Amniotic epithelial cell (primary cell): ENCODE results near the gene GOLGA6B.
"Not testable (repeated sequence)": the region's sequence is repeated elsewhere in the genome, so short reads cannot be mapped to it uniquely, and the experiment has no call there.

Experiments
- DNase-seq: peaks from one replicate; pipeline ENCODE4 v3.0.0-alpha.2; 2010; ENCODE audit warnings: low read depth

GOLGA6B gene, protein sequence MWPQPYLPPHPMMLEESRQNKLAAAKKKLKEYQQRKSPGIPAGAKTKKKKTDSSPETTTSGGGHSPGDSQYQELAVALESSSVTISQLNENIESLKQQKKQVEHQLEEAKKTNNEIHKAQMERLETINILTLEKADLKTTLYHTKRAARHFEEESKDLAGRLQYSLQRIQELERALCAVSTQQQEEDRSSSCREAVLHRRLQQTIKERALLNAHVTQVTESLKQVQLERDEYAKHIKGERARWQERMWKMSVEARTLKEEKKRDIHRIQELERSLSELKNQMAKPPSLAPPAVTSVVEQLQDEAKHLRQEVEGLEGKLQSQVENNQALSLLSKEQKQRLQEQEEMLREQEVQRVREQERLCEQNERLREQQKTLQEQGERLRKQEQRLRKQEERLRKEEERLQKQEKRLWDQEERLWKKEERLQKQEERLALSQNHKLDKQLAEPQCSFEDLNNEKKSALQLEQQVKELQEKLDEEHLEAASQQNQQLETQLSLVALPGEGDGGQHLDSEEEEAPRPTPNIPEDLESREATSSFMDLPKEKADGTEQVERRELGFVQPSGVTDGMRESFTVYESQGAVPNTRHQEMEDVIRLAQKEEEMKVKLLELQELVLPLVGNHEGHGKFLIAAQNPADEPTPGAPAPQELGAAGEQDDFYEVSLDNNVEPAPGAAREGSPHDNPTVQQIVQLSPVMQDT

DNA sequence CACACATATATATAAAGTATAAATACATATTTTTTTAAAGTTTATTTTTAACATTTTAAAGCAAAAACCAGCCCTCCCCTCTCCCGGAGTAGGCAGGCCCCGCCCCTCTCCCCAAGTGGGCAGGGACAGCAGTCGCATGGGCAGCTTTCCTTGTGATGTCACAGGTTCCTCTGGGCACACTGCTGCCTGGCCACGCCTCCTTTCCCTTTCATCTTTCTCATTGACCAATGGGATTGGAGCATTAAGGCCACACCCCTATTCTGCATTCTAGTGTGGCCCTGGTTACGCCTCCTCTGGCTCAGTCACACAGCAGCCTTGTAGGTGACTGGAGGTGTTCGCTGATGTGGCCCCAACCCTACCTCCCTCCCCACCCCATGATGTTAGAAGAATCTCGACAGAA, at the start of gene GOLGA6B:
GOLGA6B (plus strand) TSS at position 301 of the 400 bp plus-strand sequence; CDS start at position 342, 41 bp downstream.
- not testable (repeated sequence) for DNase-seq

DNA sequence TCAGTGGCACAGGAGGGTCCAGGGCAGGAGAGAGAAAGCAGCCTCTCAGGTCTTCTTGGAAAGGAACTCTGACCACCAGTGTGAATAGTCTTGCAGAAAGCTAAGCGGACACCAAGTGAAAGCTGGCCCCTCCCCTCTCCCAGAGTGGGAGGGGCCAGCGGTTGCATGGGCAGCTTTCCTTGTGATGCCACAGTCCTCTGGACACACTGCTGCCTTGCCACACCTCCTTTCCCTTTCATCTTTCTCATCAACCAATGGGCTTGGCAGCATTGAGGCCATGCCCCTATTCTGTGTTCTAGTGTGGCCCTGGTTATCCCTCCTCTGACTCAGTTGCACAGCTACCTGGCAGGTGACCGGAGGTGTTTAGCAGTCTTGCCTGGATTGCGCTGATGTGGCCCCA, 49.7 kb upstream of the GOLGA6B start:
- peak; percentile 5 for DNase-seq

DNA sequence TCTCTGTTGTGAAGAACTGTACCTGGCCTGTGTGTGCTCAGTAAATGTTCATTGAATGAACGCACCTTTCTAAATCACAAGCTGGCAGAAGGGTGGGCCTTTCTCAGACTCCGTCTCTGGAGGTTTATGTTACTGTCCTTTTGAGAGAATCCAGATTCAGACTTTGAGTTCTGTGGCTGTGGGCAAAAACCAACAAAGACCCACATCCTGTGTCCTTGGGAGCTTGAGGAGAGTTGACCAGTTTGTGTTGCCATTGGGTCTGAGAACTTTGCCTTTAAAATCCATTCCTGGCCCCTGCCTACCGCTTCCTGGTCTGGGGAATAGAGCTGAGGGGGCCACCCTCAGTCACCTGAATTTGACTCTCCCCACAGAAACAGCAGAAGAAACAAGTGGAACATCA, 46.4 kb upstream of the GOLGA6B start:
- DNase-seq: not testable (repeated sequence)

DNA sequence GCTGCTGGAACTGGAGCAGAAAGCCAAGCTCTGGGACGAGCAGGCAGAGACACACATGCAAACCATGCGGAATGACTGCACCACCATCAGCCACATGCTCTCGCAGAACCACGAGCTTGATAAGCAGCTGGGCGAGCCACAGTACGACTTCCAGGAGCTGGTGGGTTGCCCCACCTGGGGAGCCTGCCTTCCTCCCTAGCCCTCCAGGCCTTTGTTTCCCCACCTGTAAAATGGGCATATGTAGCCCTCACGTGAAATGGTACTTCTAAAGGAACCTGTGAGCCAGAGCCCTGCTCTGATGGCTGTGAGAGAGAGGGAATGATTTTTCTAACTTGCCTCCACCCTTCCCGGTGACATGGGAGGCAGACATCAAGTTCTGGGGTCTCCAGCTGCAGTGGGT, 44.6 kb upstream of the GOLGA6B start:
- DNase-seq: no peak

DNA sequence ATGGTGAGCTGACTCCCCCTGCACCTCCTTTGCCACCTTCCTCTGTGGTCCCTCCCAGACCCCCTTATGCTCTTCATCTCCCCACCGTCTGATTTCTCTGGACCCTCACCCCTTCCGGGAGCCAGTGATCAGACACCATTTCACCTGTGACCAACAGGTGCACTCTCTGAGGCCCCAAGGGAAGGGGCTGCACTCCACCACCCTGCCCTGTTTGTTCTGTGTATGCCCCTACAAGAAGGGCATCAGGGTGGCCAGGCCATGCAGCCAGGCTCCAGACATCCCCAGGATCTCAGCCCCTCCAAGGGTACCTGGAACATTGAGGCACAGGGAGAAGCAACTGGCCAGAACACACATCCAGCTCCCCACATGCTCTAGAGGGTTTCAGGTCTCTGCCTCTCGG, 42.2 kb upstream of the GOLGA6B start:
- not testable (repeated sequence) for DNase-seq

DNA sequence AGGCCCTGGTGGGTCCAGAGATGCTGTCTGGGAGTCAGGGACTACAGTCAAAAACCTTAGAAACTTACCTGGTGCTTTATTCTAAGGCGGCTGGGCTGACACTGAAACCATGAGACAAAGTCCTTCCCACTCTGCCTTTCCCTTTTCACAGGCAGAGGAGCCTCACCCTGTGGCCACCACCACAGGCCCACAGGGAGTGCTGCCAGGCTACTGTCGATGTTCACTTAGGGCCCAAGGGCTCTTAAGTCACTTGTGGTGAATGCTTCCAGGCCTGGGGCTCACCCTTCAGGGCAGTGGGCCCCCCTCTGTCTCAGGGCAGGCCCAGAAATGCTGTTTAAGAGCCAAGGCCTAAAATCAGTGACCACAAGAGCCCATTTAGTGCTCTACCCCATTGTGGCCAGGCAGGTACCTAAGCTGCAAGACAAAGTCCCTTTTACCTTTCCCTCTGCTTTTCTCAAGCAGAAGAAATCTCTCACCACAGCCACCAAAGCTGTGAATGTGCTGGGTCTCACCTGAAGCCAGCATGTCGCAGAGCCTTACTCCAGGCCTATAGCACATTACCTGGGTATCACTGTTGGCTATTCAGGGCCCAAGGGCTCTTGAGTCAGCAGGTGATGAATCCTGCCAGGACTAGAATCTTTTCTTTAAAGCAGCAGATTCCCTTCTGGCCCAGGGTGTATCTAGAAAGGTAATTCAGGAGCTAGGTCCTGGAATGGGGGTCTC, 39.5 kb upstream of the GOLGA6B start:
- no peak for DNase-seq

DNA sequence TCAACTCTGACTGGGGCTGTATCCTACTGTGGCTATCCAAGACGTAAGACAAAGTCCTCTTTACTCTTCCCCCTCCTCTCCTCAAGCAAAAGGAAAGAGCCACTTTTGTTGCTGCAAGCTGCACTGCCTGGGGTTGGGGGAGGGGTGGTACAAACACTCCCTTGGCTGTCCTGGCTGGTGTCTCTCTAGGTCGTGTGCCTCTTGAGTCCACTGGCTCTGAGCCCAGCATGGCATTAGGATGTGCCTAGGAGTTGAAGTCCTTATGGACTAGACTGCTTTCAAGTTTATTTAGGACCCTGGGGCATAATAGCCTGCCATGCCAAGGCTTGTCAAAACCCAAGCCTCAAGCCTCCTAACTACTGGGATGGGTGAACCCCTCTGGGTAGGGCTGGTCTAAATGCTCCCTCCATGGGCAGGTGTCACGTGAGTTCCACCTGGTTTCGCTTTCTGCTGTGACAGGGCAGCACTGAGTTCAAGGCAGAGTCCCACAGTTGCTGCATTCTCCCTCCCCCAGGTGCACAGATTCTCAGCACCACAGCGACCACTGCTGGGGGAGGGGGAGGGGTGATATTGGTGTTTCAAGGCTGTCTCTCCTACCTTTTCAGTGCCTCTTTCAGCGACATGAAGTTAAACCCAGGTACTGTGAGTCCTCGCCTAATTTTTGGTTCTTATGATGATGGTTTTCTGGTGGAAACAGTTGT, 38.8 kb upstream of the GOLGA6B start:
- DNase-seq: not testable (repeated sequence)

DNA sequence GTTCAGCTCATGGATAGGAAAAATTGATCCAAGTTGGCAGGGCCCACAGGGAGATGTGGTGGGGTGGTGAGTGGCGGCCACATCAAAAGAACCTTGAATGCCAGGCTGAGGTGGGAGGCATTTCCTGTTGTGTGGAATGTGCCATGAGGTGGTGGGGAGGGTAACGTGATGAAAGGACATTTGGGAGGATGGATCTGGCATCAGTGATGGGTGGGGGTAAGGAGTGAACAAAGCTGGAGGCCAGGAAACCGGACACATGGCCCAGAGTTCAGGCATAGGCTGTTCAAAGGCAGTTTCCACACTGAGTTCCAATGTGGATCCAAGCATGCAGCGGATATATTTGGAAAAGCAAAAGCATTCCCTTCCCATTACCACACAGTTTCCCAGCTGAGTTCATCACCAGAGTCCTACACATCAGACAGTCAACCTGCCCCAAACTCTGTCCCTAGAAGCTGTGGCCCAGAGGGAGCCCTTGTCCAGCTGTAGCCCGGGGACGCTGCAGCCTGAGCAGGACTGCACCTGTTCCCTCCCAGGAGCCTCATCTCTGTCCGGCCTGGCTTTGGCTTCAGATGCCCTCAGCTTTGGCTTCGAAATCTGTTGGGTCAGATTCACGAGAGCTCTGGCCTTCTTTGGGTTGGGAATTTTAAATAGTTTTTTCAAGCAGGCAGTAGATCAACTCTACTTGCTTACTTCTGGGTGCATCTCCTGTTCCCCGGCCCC, 37.8 kb upstream of the GOLGA6B start:
- DNase-seq: no peak

DNA sequence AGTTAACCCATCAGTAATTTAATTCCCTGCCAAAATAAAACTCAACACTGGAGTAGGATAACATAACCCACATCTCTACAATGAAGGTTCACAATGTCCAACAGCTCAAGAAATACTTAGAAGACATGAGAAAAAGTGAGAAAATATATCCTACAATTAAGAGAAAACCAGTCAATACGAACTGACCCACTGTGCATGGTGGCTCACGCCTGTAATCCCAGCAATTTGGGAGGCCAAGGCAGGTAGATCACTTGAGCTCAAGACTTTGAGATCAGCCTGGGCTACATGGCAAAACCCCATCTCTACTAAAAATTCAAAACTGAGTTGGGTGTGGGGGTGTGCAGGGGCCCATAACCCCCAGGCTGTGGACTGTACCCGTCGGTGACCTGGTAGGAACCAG, 30.6 kb upstream of the GOLGA6B start:
- not testable (repeated sequence) for DNase-seq

DNA sequence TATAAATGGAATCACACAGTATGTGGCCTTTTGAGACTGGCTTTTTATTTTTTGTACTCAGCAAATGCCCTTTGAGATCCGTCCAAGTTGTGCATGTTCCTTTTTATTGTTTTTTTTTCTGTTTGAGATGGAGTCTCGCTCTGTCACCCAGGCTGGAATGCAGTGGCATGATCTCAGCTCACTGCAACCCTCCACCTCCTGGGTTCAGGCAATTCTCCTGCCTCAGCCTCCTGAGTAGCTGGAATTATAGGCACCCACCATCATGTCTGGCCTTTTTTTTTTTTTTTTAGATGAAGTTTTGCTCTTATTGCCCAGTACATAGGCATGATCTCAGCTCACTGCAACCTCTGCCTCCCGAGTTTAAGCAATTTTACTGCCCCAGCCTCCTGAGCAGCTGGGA, 28.3 kb upstream of the GOLGA6B start:
- not testable (repeated sequence) for DNase-seq

DNA sequence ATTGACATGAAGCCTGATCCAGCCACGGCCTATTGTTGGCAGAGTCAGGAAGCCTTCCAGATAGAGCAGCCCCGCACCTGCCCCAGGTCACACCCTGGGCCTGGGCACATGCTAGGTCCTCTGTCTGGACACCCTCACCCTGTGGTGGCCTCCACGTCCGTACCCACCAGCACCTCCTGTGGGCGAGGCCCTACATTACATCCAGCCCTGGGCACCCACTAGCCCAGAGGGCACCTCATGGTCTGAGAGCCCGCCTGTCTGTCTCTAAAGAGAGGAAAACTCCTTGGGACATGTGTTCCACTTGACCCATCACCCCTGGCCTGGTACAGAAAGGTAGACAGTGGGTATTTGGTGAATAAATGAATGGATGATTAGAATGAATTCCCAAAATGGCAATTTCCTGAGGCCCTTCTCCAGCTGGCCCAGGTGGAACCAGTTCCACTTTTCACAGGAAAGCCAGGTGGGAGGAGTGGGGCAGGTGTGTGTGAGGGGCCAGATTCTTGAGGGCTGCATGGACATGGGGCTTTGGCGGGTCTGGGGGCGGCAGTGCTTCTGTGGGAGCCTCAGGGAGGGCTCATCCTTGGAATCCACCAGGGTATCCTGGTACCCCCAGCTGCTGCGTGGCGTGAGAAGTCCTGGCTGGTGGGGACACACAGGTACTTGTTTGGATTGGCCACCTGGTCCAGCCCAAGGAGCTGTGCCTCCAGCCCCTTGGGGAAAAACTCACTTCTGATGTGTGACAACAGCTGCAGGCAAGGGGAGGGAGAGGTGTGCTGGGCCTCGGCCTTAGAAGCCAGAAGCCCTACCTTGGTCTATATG, 26.0 kb upstream of the GOLGA6B start:
- not testable (repeated sequence) for DNase-seq

DNA sequence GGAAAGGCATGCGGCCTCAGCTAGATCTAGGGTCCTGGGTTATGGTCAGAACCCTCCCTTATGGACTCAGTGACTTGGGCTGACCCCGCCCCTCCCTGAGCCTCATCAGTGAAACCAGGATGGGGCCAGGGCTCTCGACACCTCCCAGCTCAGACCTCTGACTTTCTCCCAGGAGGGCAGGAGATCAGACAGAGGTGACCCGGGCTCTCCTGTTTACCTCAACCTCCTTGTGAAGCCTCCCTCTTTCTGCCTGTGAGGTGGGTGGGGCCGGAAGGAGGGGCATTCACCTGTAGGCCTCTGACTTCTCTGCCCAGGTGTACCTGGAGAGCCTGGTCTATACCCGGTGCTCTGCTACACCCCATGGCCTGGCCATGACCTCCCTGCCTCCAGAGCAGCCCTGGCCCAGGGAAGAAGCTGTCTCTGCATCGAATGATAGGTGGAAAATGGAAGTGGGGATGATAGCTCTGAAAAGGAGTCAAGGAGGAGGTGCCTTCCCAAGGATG, 25.4 kb upstream of the GOLGA6B start:
- not testable (repeated sequence) for DNase-seq

DNA sequence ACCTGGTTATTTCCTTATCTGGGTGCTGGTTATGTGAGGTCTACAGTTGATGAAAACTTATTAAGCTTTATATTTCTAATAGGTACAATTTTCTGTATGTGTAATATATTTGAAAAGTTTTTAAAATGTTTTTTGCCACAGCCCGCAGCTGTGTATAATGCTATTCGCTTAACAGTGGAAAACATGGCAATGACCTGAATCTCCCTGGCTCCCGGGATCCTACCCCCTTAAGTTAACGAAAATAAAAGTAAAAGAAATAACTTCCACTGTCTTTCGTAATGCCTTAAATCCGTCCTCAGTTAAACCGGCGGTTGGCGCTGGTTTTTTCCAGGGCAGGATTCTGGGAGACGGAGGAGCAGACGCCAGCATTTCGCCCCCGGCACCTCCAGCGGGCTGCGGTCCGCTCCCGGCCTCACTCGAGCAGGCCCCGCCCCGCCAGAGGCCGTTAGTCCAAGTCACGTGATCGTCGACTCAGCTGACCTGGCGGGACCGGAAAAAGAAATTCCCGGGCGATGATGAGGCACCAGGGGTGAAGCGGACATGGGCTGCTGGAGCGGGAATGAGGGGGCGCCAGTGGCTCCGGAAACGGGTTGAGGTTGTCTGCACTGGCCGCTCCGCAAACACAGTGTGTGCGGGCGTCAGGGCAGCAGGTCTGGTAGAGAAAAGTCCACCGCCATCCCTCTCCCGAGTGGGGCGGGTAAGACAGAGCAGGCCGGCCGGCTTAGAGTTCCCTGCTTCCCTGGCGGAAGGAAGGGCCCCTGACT, 17.8 kb upstream of the GOLGA6B start:
- DNase-seq: peak; percentile 74

DNA sequence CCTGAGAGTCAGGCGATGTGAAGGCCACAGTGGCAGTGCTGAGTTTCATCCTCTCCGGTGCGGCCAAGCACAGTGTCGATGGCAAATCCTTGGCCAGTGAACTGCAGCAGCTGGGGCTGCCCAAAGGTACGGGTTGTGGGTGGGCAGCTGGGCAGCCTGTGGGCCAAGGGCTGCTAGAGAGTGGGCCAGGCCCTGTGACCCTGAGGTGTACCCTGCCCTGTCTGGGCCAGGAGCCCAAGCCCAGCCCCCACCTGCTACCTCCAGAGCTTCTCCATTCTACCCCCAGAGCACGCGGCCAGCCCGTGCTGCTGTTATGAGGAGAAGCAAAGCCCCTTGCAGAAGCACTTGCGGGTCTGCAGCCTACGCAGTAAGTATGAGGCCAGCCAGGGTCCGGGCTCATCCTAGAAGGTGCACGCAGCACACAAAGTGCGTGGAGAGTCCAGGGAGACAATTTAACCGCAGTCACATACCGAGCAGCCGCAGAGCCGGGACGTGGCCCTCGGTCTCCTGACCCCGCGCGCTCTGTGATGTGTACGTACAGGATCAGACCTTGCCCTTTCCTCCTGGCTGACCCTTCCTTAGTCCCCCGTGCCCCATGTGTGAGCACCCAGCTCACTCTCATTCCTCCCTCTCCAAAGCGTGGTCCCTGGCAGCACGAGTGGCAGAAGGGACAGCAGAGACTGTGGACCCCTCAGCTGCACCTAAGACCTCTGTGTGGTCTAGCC, 14.6 kb upstream of the GOLGA6B start:
- not testable (repeated sequence) for DNase-seq

DNA sequence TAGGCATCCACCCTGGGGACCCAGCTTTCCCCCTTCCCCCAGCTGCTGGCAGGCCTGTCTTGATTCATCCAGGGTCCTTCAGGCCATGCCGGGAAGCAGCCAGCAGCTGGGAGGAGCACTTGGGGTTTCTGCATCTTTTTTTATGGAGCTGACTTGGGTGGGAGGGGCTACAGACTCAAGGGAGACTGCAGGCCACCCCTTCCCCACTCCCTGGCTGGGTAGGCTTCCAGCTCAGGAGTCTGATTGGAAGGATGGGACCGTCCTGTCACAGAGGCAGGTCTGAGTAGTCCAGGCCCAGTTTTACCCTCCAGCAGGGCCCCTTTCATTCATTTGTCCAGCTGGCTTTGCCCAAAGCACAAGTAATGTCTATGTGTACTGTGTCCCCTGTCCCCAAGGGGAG, 12.2 kb upstream of the GOLGA6B start:
- DNase-seq: not testable (repeated sequence)

DNA sequence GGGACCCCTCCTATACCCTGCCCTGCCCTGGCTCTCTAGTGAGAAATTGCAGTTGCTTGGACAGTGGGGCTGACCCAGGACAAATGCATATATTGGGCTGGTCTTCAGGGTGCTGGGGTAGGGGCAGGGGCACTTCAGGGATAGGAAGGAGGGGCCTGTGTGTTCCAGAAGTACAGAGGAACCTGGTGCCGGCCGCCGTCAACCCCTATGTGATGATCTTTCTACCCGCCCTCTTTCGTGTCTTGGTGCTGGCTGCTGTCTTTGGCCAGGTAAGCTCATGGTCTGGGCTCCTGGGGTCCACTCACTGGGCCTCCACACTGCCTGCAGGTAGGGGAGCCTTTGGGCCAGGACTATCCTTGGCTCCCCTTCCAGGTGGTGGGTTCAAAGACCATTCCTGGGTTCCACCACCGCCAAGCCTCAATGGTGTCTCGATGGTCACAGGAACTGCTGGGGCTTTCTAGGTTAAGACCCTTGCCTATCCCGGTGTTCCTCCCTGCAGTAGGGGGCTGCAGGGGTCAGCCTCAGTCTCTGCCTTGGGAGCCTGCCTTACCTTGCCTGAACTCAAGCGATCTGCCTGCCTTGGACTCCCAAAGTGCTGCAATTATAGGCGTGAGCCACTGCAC, 5.8 kb upstream of the GOLGA6B start:
- not testable (repeated sequence) for DNase-seq

DNA sequence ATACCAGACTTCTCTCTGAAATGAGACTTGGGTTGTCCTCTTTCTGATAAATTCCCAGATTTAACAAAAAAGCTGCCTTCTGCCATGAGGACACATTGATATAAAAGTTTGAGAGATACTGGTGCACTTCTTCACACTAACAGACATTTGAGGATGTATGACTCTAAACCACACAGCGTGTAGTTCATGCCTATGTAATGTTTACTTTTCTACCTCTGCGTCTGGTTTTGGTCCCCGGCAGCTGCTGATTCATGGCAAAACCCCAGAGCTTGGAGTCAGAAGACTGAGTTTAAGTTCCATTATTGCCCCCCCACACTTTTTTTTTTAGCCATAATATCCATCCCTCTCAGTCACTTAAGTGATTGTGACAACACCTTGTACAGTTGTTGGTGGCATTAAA, 1.5 kb downstream of the GOLGA6B start:
- not testable (repeated sequence) for DNase-seq

DNA sequence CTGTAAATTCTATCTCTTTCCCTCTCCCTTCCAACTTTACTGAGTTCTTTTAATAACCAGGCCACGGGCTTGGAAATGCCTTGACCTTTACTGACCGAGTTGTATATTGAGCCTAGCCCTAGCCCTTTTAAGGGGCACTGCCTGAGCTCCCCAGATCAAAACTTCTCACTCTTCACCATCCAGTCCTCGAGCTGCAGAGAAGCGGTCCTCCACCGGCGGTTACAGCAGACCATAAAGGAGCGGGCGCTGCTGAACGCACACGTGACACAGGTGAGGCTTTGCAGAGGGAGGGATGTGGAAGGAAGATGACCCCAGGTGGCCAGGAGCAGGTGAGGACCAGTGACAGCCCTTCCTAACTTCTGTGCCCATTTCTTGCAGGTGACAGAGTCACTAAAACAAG, 6.6 kb downstream of the GOLGA6B start:
- DNase-seq: not testable (repeated sequence)
